22Rv1 (cell line): Measurements from ENCODE around the gene CD320.

ENCODE experiments used
- H3K27ac ChIP-seq: fragments of 450-650 bp; 2 replicates; pipeline ENCODE4 v1.5.1; 2017
- ZFX ChIP-seq: fragments of 450-650 bp; IDR thresholded peaks from 2 replicates; pipeline ENCODE4 v1.6.1; 2017; ENCODE audit warnings: antibody characterized with exemption, borderline replicate concordance
- TF ChIP-seq, protein P1 (sequence below): fragments of 450-650 bp; IDR thresholded peaks from 2 replicates; pipeline ENCODE4 v1.5.1; 2017; ENCODE audit warnings: mild to moderate bottlenecking

Gene CD320

DNA sequence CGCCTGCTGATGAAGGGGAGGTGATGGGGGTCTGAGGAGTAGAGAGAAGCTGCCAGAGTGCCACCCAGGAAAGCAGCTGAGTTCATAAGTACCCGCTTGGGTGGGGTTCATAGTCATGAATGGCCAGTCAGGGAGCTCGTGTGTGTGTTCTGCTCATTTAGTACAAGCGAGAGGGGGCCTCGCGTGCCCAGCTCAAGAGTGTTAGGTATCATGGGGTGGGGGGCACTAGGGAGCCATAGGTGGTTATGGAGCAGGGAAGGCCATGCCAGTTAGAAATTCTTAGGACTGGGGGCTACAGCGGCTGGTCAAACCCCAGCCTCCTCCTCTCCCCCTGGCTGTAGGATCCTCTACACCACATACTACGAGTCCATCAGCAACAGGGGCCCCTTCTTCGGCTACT, 46.8 kb downstream of the CD320 start:
- no peak overlapping the region for H3K27ac ChIP-seq
- TF ChIP-seq, protein P1, sequence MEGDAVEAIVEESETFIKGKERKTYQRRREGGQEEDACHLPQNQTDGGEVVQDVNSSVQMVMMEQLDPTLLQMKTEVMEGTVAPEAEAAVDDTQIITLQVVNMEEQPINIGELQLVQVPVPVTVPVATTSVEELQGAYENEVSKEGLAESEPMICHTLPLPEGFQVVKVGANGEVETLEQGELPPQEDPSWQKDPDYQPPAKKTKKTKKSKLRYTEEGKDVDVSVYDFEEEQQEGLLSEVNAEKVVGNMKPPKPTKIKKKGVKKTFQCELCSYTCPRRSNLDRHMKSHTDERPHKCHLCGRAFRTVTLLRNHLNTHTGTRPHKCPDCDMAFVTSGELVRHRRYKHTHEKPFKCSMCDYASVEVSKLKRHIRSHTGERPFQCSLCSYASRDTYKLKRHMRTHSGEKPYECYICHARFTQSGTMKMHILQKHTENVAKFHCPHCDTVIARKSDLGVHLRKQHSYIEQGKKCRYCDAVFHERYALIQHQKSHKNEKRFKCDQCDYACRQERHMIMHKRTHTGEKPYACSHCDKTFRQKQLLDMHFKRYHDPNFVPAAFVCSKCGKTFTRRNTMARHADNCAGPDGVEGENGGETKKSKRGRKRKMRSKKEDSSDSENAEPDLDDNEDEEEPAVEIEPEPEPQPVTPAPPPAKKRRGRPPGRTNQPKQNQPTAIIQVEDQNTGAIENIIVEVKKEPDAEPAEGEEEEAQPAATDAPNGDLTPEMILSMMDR: no peak
- TF ChIP-seq ZFX: no peak

DNA sequence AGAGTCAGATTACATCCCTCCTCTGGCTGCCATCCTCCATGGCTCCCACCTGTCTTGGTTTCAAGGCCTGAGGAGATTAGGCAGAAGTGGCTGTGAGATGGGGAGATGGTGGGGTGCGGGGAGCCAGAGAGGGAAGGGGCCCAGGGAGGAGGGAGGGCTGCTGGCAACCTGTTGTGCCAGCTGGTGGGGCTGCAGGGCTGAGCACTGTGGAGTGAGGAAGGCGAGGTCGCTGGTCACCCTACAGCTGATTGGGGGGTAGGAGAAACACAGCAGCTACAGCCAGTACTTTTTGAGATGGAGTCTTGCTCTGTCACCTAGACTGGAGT, 48.3 kb downstream of the CD320 start:
- no peak overlapping the region for H3K27ac ChIP-seq
- TF ChIP-seq ZFX: no peak
- TF ChIP-seq, protein P1: no peak

DNA sequence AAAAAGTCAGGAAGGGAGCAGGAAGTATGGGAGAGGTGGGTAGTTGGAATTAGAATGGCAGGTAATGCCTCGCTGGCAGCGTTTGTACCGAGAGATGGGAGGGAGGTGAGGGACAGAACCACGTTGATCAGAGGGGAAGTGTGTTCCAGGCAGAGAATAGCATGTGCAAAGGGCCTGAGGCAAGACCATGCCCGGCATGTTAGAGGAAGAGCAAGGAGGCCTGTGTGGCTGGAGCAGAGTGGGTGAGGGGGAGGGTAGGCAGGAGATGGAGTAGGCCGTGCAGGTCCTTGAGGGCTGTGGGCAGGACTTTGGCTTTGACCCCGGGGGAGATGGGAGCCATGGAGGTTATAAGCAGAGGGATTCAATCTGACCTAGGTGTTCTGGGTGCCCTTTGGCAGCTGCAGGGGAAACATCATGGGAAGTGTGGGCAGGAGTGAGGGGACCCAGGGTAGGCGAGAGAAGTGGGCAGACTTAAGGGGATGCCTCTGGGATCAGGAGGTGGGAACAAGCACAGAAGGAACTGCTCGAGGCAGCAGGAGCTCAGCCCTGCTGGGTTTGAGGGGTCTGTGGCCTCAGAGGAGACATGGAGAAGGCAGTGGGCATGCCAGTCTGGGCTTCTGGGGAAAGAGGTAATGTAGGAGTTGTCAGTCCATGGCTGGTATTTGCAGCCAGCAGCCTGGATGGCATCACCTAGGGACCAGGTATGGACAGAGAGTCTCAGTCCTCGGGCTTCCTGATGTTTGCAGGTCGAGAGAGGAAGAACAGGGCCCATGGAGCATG, 48.8 kb downstream of the CD320 start:
- TF ChIP-seq ZFX: no peak
- TF ChIP-seq, protein P1: no peak
- H3K27ac ChIP-seq: no peak overlapping the region

DNA sequence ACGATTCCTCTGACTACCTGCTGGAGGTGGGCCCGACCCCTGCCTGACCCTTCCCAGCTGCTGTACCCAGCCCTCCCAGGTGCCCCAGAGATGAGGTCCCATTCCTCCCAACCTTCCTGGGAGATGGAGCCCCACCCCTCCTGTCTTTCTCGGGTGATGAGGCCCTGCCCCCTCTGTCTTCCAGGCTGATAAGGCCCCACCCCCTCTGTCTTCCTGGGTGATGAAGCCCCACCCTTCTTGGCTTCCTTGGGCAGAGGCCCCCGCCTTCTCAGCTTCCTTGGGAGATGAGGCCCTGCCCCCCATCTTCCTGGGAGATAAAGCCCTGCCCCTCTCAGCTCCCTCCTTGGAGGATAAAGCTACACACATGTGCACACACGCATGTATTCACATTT, 51.1 kb downstream of the CD320 start:
- no peak for TF ChIP-seq ZFX
- TF ChIP-seq, protein P1: no peak
- no peak overlapping the region for H3K27ac ChIP-seq

DNA sequence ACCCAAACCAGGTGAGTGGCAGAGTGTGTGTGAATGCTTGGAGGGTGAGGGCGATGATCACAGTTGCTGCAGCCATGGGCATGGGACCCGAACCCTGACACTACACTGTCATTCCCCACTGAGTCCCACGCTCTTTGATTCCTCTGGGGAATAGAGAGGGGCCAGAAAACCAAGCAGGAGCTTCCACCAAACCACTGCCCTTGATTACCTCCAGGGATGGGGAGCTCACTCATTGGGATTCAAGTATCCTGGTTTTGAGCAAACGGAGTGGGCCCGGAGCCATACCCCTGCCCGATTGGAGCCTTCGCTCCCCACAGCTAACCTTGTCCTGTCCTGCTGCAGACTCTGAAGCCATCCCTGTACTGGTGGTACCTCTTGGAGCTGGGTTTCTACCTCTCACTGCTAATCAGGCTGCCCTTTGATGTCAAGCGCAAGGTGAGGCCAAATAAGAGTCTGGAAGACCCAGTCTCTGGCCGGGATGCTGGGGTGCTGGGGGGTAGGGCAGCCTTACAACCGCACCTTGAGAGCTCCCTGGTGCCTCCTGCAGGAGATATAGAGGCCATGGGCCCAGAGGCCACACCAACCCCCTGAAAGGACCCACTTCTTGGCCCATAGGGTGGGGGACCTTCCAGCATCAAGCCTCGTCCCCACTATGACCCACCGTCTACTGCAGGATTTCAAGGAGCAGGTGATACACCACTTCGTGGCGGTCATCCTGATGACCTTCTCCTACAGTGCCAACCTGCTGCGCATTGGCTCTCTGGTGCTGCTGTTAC, 51.7 kb downstream of the CD320 start:
- H3K27ac ChIP-seq: no peak overlapping the region
- no peak for TF ChIP-seq ZFX
- TF ChIP-seq, protein P1: no peak

DNA sequence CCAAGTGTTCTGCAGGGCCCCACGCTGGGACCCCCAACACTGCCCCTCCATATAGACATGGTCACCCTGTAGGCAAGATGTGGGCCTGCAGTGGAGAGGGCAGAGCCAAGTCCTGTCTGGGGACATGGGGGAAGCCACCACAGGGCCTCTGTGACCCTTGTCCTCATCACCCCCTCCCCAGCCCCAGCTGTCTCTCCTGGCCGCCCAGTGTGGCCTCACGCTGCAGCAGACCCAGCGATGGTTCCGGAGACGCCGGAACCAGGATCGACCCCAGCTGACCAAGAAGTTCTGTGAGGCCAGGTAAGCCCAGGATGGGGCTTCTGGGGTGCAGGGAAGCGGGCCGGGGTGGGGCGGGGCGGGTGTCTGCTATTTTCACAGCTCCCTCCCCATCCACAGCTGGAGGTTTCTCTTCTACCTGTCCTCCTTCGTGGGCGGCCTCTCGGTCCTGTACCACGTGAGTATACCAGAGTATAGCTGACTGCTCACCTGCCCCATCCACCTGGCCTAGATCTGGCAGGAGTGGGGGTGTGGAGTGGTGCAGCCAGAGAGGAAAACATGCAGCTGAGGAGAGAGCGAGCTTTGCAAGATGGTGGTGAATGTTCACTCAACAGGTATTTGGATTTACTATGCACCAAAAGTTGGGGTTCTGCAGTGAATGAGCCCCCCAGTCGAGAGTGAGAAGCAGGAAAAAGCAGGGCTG, 52.6 kb downstream of the CD320 start:
- no peak for TF ChIP-seq ZFX
- TF ChIP-seq, protein P1: no peak
- no peak overlapping the region for H3K27ac ChIP-seq
